ENCODE data around the gene LYSMD2. TPM values are rescaled to one million over a fixed set of nuclear protein-coding genes. Genes with fewer than 3 reads are reported as not detected.

Gene LYSMD2
- polyA plus RNA-seq, 3 donors, result 33.2 to 64.7 (median 50.5) TPM

- no peak for DNase-seq
- Histone ChIP-seq H3K27ac (ENCODE audit: low read depth in 1 of 2, low read length in 2 of 2) (no peak overlapping the region), H3K4me3 (replicated peaks in 1 of 3; ENCODE audit: low read depth in 2 of 3, low read length in 3 of 3) (no peak overlapping the region), H3K9ac (ENCODE audit: insufficient read depth, low read length, poor library complexity, severe bottlenecking) (no peak overlapping the region), H3K79me2 (ENCODE audit: insufficient read depth, low read length) (peaks cover 35% of the 10 kb centered on the region), H3K36me3 (replicated peaks in 1 of 2; ENCODE audit: control insufficient read depth in 1 of 2, insufficient read depth in 2 of 2, low read length in 2 of 2) (peaks cover 34 to 50% of the 10 kb centered on the region in 2 donors), H3K9me3 (replicated peaks in 1 of 2; ENCODE audit: control insufficient read depth in 1 of 2, insufficient read depth in 1 of 2, low read length in 2 of 2) (no peaks in the 10 kb centered on the region), H3K4me2 (replicated peaks; ENCODE audit: extremely low read depth, low read length, poor library complexity, severe bottlenecking) (no peak overlapping the region), H4K20me1 (ENCODE audit: insufficient read depth, low read length) (peaks cover 56% of the 10 kb centered on the region), H2AFZ (ENCODE audit: insufficient read depth, low read depth, low read length, poor library complexity, severe bottlenecking) (no peak overlapping the region), H3K4me1 (ENCODE audit: control insufficient read depth in 1 of 2, insufficient read depth in 2 of 2, low read length in 2 of 2) (no peaks in the 10 kb centered on the region), H3K27me3 (ENCODE audit: control insufficient read depth in 2 of 2, insufficient read depth in 2 of 2, low read length in 2 of 2) (no peaks in the 10 kb centered on the region)
- peaks cover 0 to 3% (median 1%) of the 10 kb centered on the region in 7 donors for H3K9me3 Mint-ChIP-seq
- H3K36me3 Mint-ChIP-seq, result peaks cover 33 to 50% of the 10 kb centered on the region in 2 donors
- no CpG with 5 or more reads among the region's 2 CpGs for WGBS (ENCODE audit: insufficient coverage)
- H3K27ac Mint-ChIP-seq, result no peak overlapping the region
- TF ChIP-seq CTCF (IDR thresholded peaks at IDR 0.05), result no peak
- H3K27me3 Mint-ChIP-seq (ENCODE audit: low read depth in 3 of 3), result no peaks in the 10 kb centered on the region
- H3K4me1 Mint-ChIP-seq, result peaks cover 21% of the 10 kb centered on the region
- intact Hi-C loops (cut with micrococcal nuclease), result no loop called here
- H3K4me3 Mint-ChIP-seq, result no peak overlapping the region
Observed at GRCh38 chr15:51724199-51724598, 13.3 kb downstream of the LYSMD2 start.

GRCh38 chr15:51721199-51721960, 16.1 kb downstream of the LYSMD2 start:
- no peak overlapping the region for H3K27ac ChIP-seq (ENCODE audit: low read depth in 1 of 2, low read length in 2 of 2)
- H4K20me1 ChIP-seq (ENCODE audit: insufficient read depth, low read length), result peaks cover 34% of the 10 kb centered on the region
- no peak overlapping the region for H3K9ac ChIP-seq (ENCODE audit: insufficient read depth, low read length, poor library complexity, severe bottlenecking)
- intact Hi-C loops (cut with micrococcal nuclease), result no loop called here
- H3K4me3 Mint-ChIP-seq, result no peak overlapping the region
- no peak overlapping the region for H2AFZ ChIP-seq (ENCODE audit: insufficient read depth, low read depth, low read length, poor library complexity, severe bottlenecking)
- no peak for TF ChIP-seq CTCF (IDR thresholded peaks at IDR 0.05)
- no peak overlapping the region for H3K27ac Mint-ChIP-seq
- H3K27me3 ChIP-seq (ENCODE audit: control insufficient read depth in 2 of 2, insufficient read depth in 2 of 2, low read length in 2 of 2), result no peaks in the 10 kb centered on the region
- H3K79me2 ChIP-seq (ENCODE audit: insufficient read depth, low read length), result peaks cover 7% of the 10 kb centered on the region
- H3K9me3 Mint-ChIP-seq, result peaks cover 0 to 5% (median 0%) of the 10 kb centered on the region in 7 donors
- peaks cover 0 to 3% (median 0%) of the 10 kb centered on the region in 3 donors for H3K27me3 Mint-ChIP-seq (ENCODE audit: low read depth in 3 of 3)
- no peak for DNase-seq
- peaks cover 34 to 50% of the 10 kb centered on the region in 2 donors for H3K36me3 ChIP-seq (replicated peaks in 1 of 2; ENCODE audit: control insufficient read depth in 1 of 2, insufficient read depth in 2 of 2, low read length in 2 of 2)
- H3K4me2 ChIP-seq (replicated peaks; ENCODE audit: extremely low read depth, low read length, poor library complexity, severe bottlenecking), result no peak overlapping the region
- peaks cover 16% of the 10 kb centered on the region for H3K4me1 Mint-ChIP-seq
- WGBS (ENCODE audit: insufficient coverage), result no CpG with 5 or more reads among the region's 5 CpGs
- no peak overlapping the region for H3K4me3 ChIP-seq (replicated peaks in 1 of 3; ENCODE audit: low read depth in 2 of 3, low read length in 3 of 3)
- H3K36me3 Mint-ChIP-seq, result peaks cover 34 to 39% of the 10 kb centered on the region in 2 donors
- no peaks in the 10 kb centered on the region for H3K4me1 ChIP-seq (ENCODE audit: control insufficient read depth in 1 of 2, insufficient read depth in 2 of 2, low read length in 2 of 2)
- H3K9me3 ChIP-seq (replicated peaks in 1 of 2; ENCODE audit: control insufficient read depth in 1 of 2, insufficient read depth in 1 of 2, low read length in 2 of 2), result no peaks in the 10 kb centered on the region

Data from CD14-positive monocyte (primary cell).